Measurements from ENCODE around the gene RSPO4.

DNA sequence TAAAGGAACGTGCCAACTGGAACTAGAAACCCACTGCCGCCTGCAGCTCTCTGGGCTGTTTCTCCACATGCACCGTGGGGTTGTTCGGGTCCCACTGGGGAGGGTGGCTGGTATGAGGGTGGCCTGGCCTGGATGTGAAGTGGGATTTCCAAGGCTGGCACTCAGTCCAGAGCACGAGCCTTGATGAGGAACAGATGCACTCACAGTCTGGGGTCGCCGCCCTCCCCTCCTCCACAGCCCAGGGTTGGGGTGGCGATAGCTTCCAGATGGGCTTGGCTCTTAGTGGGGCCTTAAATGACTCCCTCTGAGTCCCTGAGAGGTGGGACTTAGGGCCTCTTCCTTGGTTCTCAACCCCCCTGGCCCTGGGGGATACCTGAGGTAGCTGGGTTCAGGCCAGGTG is 55.3 kb downstream of the RSPO4 start:
- TF ChIP-seq CTCF (IDR thresholded peaks at IDR 0.05; ENCODE audit: borderline replicate concordance, extremely low read depth, low read length, poor library complexity, severe bottlenecking) (no peak), EZH2 (IDR thresholded peaks at IDR 0.05; ENCODE audit: borderline replicate concordance, low read depth, low read length, severe bottlenecking) (no peak)

All from DND-41 (cell line).